HFF-Myc (cell line): Measurements from ENCODE around the gene SGPP1.
"Not testable (repeated sequence)": the region's sequence is repeated elsewhere in the genome, so short reads cannot be mapped to it uniquely, and the experiment has no call there.

Experiments
- DNase-seq: peaks from one replicate; pipeline ENCODE4 v3.0.0-alpha.2; 2011; ENCODE audit warnings: low read depth; ENCODE audit errors: extremely low read depth
- H3K4me3 ChIP-seq: replicated peaks from 2 replicates; pipeline ENCODE4 v1.5.1; 2011; ENCODE audit warnings: low read depth, mild to moderate bottlenecking, control low read depth, low read length
- CTCF ChIP-seq: IDR thresholded peaks from 2 replicates; pipeline ENCODE4 v1.5.1; 2012; ENCODE audit warnings: mild to moderate bottlenecking, low read depth, low read length, control low read depth; ENCODE audit errors: missing control alignments

SGPP1 gene

GRCh38 chr14:63666335-63666734 is 61.5 kb downstream of the SGPP1 start:
- no peak overlapping the region for H3K4me3 ChIP-seq
- DNase-seq = no peak

GRCh38 chr14:63663428-63664341 is 64.2 kb downstream of the SGPP1 start:
- no peak for TF ChIP-seq CTCF
- no peak overlapping the region for H3K4me3 ChIP-seq
- DNase-seq = no peak

More at GRCh38 chr14:63666335-63666734, 61.5 kb downstream of the SGPP1 start:
- TF ChIP-seq CTCF = no peak

- TF ChIP-seq CTCF = no peak
- no peak overlapping the region for H3K4me3 ChIP-seq
- no peak for DNase-seq
Observed at GRCh38 chr14:63662776-63663175, 65.1 kb downstream of the SGPP1 start.

- DNase-seq, H3K4me3 ChIP-seq: not testable (repeated sequence)
Observed at GRCh38 chr14:63661881-63662280, 66.0 kb downstream of the SGPP1 start.

- DNase-seq = no peak
- TF ChIP-seq CTCF = no peak
- no peak overlapping the region for H3K4me3 ChIP-seq
Observed at GRCh38 chr14:63659726-63660125, 68.1 kb downstream of the SGPP1 start.

- no peak overlapping the region for H3K4me3 ChIP-seq
- DNase-seq = no peak
- no peak for TF ChIP-seq CTCF
Observed at GRCh38 chr14:63656194-63656593, 71.7 kb downstream of the SGPP1 start.

- H3K4me3 ChIP-seq = no peak overlapping the region
- no peak for DNase-seq
- no peak for TF ChIP-seq CTCF
Observed at GRCh38 chr14:63654936-63655335, 72.9 kb downstream of the SGPP1 start.
